Activated T-helper 1 cell treated with anti-CD3 and anti-CD28 coated beads, Interleukin-12 subunit alpha, Interleukin-12 subunit beta, Interleukin-2, Interleukin-4 antibody, amounts not matched to agents 30 ng/mL and 10 ng/mL and 1 ng/mL, durations not matched to agents 14 hours and 24 hours and 36 hours (primary cell): Measurements from ENCODE around the gene FSIP1. TPM values are rescaled to one million over a fixed set of nuclear protein-coding genes. Genes with fewer than 3 reads are reported as not detected.

Experiments used
- DNase-seq: peaks from one replicate; pipeline ENCODE4 v3.0.0; 2021; ENCODE audit warnings: low spot score
- H3K27ac Mint-ChIP-seq: one replicate; pipeline ENCODE4 v1.8.0; 2021; ENCODE audit warnings: mild to moderate bottlenecking, mixed read lengths
- H3K27me3 Mint-ChIP-seq: one replicate; pipeline ENCODE4 v1.8.0; 2022; ENCODE audit warnings: mild to moderate bottlenecking, moderate library complexity, mixed read lengths; ENCODE audit not compliant: insufficient read depth
- H3K36me3 Mint-ChIP-seq: one replicate; pipeline ENCODE4 v1.8.0; 2021; ENCODE audit warnings: low read depth, mixed read lengths
- H3K4me1 Mint-ChIP-seq: one replicate; pipeline ENCODE4 v1.8.0; 2021; ENCODE audit warnings: low read depth, mixed read lengths
- H3K4me3 Mint-ChIP-seq: one replicate; pipeline ENCODE4 v1.8.0; 2021; ENCODE audit warnings: mild to moderate bottlenecking, moderate library complexity, mixed read lengths
- H3K9me3 Mint-ChIP-seq: one replicate; pipeline ENCODE4 v1.8.0; 2021; ENCODE audit warnings: mixed read lengths
- intact Hi-C: fragments of 100-400 bp; cut with micrococcal nuclease; formaldehyde crosslinking; loops from one replicate; pipeline ENCODE4 v1.15.1; 2024
- total RNA-seq: library from RNA; stranded (reverse); gene quantifications from 2 replicates; pipeline ENCODE4 v1.2.3, GENCODE V29; 2022

The FSIP1 gene
- total RNA-seq, 1 donor from 2014 or later, result 0.26 TPM

DNA sequence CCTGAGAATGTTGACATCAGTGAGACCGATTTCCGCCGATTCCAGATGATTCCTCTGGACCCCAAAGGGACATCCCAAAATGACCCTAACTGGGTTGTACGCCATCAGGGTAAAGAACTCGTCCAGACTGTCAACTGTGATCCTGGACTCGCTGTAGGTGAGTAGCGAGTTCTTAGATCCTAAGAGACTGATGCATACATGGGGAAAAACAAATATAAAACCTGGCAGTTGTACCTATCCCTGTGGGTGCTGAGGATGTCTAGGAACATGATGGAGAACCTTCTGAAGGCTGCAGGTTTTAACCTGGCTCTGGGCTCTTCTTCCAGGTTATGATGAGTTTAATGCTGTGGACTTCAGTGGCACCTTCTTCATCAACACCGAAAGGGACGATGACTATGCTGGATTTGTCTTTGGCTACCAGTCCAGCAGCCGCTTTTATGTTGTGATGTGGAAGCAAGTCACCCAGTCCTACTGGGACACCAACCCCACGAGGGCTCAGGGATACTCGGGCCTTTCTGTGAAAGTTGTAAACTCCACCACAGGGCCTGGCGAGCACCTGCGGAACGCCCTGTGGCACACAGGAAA, 189.5 kb downstream of the FSIP1 start:
- Mint-ChIP-seq H3K9me3 (no peaks in the 10 kb centered on the region), H3K4me3 (no peak overlapping the region), H3K4me1 (peaks cover 6% of the 10 kb centered on the region), H3K27ac (no peak overlapping the region), H3K27me3 (peaks cover 14% of the 10 kb centered on the region), H3K36me3 (peaks cover 4% of the 10 kb centered on the region)
- no peak for DNase-seq
- intact Hi-C loops, result no loop called here

DNA sequence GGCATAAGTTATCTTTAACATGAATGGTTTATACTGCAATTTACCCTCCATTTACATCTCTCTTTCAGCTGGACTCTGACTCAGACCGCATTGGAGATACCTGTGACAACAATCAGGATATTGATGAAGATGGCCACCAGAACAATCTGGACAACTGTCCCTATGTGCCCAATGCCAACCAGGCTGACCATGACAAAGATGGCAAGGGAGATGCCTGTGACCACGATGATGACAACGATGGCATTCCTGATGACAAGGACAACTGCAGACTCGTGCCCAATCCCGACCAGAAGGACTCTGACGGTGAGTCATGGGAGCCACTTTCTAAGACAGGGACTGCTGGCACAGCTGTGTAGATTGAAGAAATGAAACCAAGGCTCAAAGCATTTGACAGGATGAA, 190.1 kb downstream of the FSIP1 start:
- Mint-ChIP-seq H3K4me1 (peaks cover 6% of the 10 kb centered on the region), H3K27ac (no peak overlapping the region), H3K27me3 (peaks cover 14% of the 10 kb centered on the region), H3K36me3 (peaks cover 4% of the 10 kb centered on the region), H3K9me3 (no peaks in the 10 kb centered on the region), H3K4me3 (no peak overlapping the region)
- no peak for DNase-seq
- intact Hi-C loops, result no loop called here

DNA sequence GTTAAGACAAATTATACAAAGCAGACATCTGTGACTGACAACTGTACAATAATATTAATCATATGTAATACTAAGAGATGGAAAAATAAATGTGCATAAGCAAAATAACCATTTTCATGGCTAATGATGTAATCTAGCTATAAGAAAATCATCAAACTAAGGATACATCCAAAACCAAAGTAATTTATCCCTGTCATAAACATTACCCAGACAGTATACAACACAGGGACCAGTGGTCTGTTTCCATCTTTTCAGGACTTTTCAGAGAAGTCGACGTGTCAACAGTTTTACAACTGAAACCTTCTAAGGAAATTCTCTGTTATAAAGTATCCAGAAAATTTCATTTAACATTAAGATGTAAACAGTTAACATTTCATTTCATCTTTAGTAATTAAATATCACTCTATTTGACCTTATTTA, 190.7 kb downstream of the FSIP1 start:
- Mint-ChIP-seq H3K27me3 (peaks cover 14% of the 10 kb centered on the region), H3K36me3 (peaks cover 4% of the 10 kb centered on the region), H3K4me3 (no peak overlapping the region), H3K4me1 (peaks cover 6% of the 10 kb centered on the region), H3K9me3 (no peaks in the 10 kb centered on the region), H3K27ac (no peak overlapping the region)
- intact Hi-C loops, result no loop called here
- DNase-seq, result no peak

DNA sequence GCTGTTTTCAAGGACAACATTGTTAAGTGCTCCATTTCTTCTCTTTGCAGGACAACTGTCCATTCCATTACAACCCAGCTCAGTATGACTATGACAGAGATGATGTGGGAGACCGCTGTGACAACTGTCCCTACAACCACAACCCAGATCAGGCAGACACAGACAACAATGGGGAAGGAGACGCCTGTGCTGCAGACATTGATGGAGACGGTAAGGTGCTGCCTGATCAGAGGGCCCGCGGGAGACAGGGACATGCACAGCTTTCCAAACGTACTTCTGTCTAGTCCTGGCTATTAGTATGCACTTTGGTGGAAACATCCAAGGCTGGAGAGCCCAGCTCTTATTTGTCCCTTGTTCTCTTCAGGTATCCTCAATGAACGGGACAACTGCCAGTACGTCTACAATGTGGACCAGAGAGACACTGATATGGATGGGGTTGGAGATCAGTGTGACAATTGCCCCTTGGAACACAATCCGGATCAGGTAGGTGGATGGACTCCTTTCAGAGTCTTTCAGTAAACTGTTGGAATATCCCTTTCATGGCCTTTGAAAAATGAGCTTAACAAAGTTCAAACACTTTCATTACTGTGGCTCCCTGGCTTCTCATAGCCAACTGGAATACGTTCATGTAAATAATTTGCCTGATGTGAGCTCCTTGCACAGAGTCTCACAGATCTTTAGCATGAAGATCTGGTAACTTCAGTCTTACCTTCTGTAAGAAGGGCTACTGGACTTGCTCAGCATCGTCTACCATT, 191.3 kb downstream of the FSIP1 start:
- H3K4me1 Mint-ChIP-seq, result peaks cover 6% of the 10 kb centered on the region
- no peak for DNase-seq
- H3K4me3 Mint-ChIP-seq, result no peak overlapping the region
- H3K9me3 Mint-ChIP-seq, result no peaks in the 10 kb centered on the region
- peaks cover 4% of the 10 kb centered on the region for H3K36me3 Mint-ChIP-seq
- peaks cover 10% of the 10 kb centered on the region for H3K27me3 Mint-ChIP-seq
- intact Hi-C loops, result no loop called here
- no peak overlapping the region for H3K27ac Mint-ChIP-seq

DNA sequence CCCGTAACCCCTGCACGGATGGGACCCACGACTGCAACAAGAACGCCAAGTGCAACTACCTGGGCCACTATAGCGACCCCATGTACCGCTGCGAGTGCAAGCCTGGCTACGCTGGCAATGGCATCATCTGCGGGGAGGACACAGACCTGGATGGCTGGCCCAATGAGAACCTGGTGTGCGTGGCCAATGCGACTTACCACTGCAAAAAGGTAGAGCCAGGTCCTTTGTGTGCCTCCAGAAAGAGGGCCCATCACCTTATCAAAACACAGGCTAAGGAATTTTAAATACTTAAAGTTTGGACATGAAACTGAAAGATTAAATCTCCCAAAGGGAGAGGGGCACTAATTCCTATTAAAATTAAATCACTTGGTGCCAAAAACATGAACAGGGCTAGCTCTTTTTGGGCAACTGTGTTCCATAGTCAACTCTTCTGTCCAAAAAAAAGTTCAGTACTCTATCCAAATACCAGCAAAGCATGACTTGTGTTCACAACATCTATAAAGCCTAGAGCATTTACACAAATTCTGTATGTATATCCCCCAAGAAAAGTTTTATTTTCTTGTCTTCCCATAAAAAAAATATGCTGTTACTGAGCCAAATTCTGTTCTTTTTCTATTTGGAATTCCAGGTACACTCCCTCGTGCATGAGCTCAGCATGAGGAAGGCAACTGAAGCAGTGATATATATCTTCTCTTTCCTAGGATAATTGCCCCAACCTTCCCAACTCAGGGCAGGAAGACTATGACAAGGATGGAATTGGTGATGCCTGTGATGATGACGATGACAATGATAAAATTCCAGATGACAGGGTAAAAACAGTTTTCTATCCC, 192.6 kb downstream of the FSIP1 start:
- Mint-ChIP-seq H3K27me3 (peaks cover 9% of the 10 kb centered on the region), H3K9me3 (no peaks in the 10 kb centered on the region), H3K27ac (no peak overlapping the region), H3K4me1 (peaks cover 14% of the 10 kb centered on the region), H3K36me3 (peaks cover 4% of the 10 kb centered on the region), H3K4me3 (no peak overlapping the region)
- intact Hi-C loops, result no loop called here
- no peak for DNase-seq

DNA sequence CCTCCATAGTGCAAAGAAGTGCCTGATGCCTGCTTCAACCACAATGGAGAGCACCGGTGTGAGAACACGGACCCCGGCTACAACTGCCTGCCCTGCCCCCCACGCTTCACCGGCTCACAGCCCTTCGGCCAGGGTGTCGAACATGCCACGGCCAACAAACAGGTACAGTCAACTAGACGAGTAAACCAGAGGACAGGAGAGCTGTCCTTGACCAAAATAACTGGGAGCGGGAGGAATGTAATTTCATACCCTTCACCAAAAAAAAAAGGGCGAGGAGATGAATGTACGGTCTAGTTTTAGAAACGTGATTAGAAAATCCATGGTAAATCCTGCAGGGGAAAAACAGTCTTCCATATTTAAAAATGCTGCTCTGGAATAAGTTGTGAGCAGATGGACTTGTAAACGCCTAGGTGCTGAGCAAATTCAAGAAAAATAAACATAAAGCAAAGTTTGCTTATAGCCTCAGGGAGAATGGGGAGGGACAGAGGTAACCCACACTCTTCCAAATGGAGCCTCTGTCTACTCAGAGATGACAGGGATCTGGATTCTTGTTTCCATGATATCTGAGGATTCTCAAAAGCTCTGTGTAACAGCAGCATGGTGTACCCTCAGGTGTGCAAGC, 193.3 kb downstream of the FSIP1 start:
- Mint-ChIP-seq H3K4me3 (no peak overlapping the region), H3K36me3 (peaks cover 4% of the 10 kb centered on the region), H3K27me3 (peaks cover 16% of the 10 kb centered on the region), H3K9me3 (no peaks in the 10 kb centered on the region), H3K27ac (no peak overlapping the region), H3K4me1 (peaks cover 16% of the 10 kb centered on the region)
- intact Hi-C loops, result no loop called here
- DNase-seq, result no peak

DNA sequence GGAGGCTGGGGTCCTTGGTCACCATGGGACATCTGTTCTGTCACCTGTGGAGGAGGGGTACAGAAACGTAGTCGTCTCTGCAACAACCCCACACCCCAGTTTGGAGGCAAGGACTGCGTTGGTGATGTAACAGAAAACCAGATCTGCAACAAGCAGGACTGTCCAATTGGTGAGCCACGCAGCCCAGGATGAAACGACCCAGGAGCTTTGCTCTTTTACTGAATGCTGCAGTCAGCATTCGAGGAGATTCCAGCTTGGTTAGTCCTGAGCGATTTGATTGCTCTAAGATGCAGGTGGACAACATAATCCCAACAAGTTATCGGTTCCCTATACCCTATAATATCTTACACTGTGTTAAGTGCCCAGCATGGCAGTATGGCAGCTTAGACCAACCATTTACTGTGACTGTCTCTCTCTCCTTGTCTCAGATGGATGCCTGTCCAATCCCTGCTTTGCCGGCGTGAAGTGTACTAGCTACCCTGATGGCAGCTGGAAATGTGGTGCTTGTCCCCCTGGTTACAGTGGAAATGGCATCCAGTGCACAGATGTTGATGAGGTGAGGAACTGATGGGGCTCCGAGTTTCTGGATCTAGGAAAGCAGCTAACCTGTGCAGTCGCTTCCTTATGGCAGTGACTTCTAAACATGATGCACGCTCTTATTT, 194.0 kb downstream of the FSIP1 start:
- Mint-ChIP-seq H3K36me3 (no peaks in the 10 kb centered on the region), H3K9me3 (no peaks in the 10 kb centered on the region), H3K4me1 (peaks cover 10% of the 10 kb centered on the region), H3K4me3 (no peak overlapping the region), H3K27me3 (peaks cover 18% of the 10 kb centered on the region), H3K27ac (no peak overlapping the region)
- no peak for DNase-seq
- intact Hi-C loops, result no loop called here

DNA sequence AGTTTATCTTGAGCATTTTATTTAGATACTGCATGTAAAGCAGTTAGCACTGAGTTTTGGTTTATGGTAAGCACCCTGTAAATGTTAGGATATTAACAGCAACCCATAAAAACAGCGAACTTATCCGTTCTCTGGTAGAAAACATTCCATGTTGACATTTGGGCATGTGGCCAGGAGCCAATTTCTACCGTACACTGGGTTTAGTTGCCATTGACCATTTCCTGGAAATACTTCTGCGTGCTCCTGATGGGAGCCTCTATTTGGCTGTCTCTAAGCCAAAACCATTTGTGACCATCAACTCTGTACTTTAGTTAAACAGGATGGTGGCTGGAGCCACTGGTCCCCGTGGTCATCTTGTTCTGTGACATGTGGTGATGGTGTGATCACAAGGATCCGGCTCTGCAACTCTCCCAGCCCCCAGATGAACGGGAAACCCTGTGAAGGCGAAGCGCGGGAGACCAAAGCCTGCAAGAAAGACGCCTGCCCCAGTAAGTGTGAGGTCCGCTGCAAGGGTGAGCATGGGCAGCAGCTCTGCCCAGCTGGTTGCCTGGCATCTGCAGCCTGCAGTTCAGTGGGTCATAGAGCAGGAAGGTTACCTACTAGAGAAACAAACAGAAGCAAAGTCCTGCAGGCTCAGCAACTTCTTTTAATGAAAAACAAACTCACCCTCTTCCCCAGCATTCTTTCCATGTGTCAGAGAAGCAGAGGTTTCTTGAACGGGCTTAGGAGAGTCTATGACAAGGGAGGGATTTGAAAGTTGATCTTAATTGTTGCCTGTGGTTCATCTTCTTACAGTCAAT, 194.7 kb downstream of the FSIP1 start:
- Mint-ChIP-seq H3K9me3 (no peaks in the 10 kb centered on the region), H3K4me1 (peaks cover 9% of the 10 kb centered on the region), H3K27me3 (peaks cover 18% of the 10 kb centered on the region), H3K4me3 (no peak overlapping the region), H3K36me3 (no peaks in the 10 kb centered on the region), H3K27ac (no peak overlapping the region)
- DNase-seq, result no peak
- intact Hi-C loops, result no loop called here

DNA sequence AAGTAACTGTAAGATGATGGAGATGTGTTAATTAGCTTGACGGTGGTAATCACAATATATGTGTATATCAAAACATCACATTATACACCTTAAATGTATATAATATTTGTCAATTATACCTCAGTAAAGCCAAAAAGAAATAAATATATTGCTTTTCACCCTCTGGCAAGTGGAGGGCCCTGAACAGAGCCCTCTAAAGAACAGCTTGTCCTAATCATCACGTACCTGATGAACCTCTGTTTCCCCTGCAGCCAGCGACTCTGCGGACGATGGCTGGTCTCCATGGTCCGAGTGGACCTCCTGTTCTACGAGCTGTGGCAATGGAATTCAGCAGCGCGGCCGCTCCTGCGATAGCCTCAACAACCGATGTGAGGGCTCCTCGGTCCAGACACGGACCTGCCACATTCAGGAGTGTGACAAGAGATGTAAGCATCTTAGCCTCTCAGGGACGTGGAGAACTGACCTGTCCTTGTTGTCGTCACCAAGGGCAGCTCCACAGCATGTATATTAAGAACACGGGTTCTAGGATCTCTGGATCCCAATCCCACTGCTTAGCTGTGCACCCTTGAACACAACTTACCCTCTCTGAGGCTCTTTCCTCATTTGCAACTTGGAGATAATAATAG, 195.4 kb downstream of the FSIP1 start:
- Mint-ChIP-seq H3K4me1 (peaks cover 9% of the 10 kb centered on the region), H3K4me3 (no peak overlapping the region), H3K27ac (no peak overlapping the region), H3K27me3 (peaks cover 21% of the 10 kb centered on the region), H3K9me3 (no peaks in the 10 kb centered on the region), H3K36me3 (no peaks in the 10 kb centered on the region)
- intact Hi-C loops, result no loop called here
- DNase-seq, result no peak

DNA sequence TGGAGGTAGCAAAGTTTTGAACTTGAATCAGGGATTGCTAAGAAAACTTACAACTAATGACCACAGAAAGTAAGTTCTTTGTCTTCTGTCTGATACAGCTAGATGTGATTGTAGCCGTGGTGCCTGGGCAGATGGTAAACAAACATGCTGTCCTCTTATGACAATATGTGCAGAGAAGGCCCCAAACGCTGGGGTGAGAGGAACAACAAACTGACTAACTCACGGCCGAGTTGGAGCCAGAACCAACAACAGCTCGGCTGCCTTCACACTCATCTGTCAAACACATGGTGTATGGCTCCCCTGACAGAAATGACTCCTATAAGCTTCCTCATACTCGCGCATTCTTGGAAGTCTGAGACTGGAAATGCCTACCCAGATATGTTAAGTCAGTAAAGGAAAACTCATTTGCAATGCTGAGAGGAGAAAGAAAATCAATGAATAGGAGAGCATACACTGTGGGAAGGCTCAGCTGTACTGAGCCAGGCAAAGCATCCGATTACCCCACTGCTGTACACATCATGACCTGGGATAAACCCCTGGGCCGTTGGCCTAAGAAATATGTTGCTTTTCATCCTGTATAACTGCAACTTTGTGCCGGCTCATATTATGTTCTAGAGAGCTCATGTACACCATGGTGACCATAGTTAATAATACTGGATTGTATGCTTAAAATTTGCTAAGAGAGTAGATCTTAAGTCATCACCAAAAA, 196.1 kb downstream of the FSIP1 start:
- intact Hi-C loops, result no loop called here
- no peaks in the 10 kb centered on the region for H3K36me3 Mint-ChIP-seq
- H3K4me3 Mint-ChIP-seq, result no peak overlapping the region
- H3K9me3 Mint-ChIP-seq, result no peaks in the 10 kb centered on the region
- peaks cover 28% of the 10 kb centered on the region for H3K27me3 Mint-ChIP-seq
- no peak overlapping the region for H3K27ac Mint-ChIP-seq
- peaks cover 12% of the 10 kb centered on the region for H3K4me1 Mint-ChIP-seq
- DNase-seq, result no peak

DNA sequence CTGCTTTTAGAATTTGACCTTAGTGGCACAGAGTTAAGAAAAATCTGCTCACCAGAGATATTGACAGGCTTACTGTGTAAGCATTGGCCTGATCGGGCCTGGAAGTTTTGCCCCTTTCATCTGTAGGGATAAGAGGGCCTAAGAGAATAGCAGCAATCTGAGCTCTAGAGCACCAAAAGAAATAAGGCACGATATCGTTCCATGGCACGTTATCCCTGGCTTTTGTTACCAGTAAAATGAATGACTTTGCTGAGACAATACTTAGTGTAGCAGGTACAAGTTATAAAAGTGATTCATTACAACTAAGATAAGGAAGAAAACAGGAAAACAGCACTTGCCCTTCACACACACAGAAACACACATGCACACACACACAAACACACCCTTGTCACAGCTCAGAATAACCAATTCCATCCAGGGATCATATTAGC, 196.8 kb downstream of the FSIP1 start:
- no peak overlapping the region for H3K27ac Mint-ChIP-seq

More for the DNA sequence above, 196.8 kb downstream of the FSIP1 start:
- no peak for DNase-seq
- intact Hi-C loops, result no loop called here
- no peak overlapping the region for H3K4me3 Mint-ChIP-seq
- H3K9me3 Mint-ChIP-seq, result no peaks in the 10 kb centered on the region
- H3K27me3 Mint-ChIP-seq, result peaks cover 29% of the 10 kb centered on the region
- H3K4me1 Mint-ChIP-seq, result peaks cover 16% of the 10 kb centered on the region
- H3K36me3 Mint-ChIP-seq, result no peaks in the 10 kb centered on the region
